NCI-H460 (cell line): Measurements from ENCODE around the gene COPS8. TPM values are rescaled to one million over a fixed set of nuclear protein-coding genes. Genes with fewer than 3 reads are reported as not detected.

ENCODE experiments used
- DNase-seq: peaks from one replicate; pipeline ENCODE4 v3.0.0-alpha.2; 2016; ENCODE audit warnings: low read depth; ENCODE audit errors: extremely low read depth
- total RNA-seq: library from RNA; depleted of rRNA; stranded (reverse); fragments of >200 nt; shearing (Covaris generic); gene quantifications from 2 replicates; pipeline ENCODE4 v1.2.3, GENCODE V29; 2014

Gene COPS8
- total RNA-seq, 1 experiment from 2014 or later, result 153 TPM

- no peak for DNase-seq
Observed at GRCh38 chr2:237064203-237065070, 21.3 kb upstream of the COPS8 start.

- DNase-seq, result no peak
Observed at GRCh38 chr2:237065071-237065377, 20.7 kb upstream of the COPS8 start.

GRCh38 chr2:237066396-237066795, 19.3 kb upstream of the COPS8 start:
- DNase-seq, result no peak

GRCh38 chr2:237068005-237068576, 17.6 kb upstream of the COPS8 start:
- DNase-seq, result no peak

GRCh38 chr2:237072067-237072931, 13.4 kb upstream of the COPS8 start:
- DNase-seq, result peak; percentile 49

- no peak for DNase-seq
Observed at GRCh38 chr2:237073552-237073951, 12.1 kb upstream of the COPS8 start.

- no peak for DNase-seq
Observed at GRCh38 chr2:237074211-237074993, 11.3 kb upstream of the COPS8 start.

- DNase-seq, result no peak
Observed at GRCh38 chr2:237075749-237076599, 9.7 kb upstream of the COPS8 start.

GRCh38 chr2:237081596-237081995, 4.1 kb upstream of the COPS8 start:
- DNase-seq, result no peak

- no peak for DNase-seq
Observed at GRCh38 chr2:237083026-237083425, 2.7 kb upstream of the COPS8 start.

GRCh38 chr2:237084444-237084843, 1.2 kb upstream of the COPS8 start:
- DNase-seq, result no peak

GRCh38 chr2:237090906-237091305, 5.2 kb downstream of the COPS8 start:
- no peak for DNase-seq

- no peak for DNase-seq
Observed at GRCh38 chr2:237091779-237092436, 6.2 kb downstream of the COPS8 start.

GRCh38 chr2:237092506-237092905, 6.8 kb downstream of the COPS8 start:
- no peak for DNase-seq

- peak; percentile 21 for DNase-seq
Observed at GRCh38 chr2:237092920-237093781, 7.5 kb downstream of the COPS8 start.

- DNase-seq, result no peak
Observed at GRCh38 chr2:237096201-237096600, 10.5 kb downstream of the COPS8 start.

GRCh38 chr2:237096911-237097310, 11.2 kb downstream of the COPS8 start:
- DNase-seq, result no peak

- DNase-seq, result no peak
Observed at GRCh38 chr2:237097326-237097910, 11.7 kb downstream of the COPS8 start.
